NCI-H748 treated with DMSO at 0.1 percent for 48 hours (cell line): ENCODE results near the gene NUP62CL.
A peak's percentile ranks its signal among the peaks of the same experiment; 100 is the strongest.
"Not testable (repeated sequence)": the region's sequence is repeated elsewhere in the genome, so short reads cannot be mapped to it uniquely, and the experiment has no call there.

Experiments
- DNase-seq: peaks from one replicate; lab custom pipeline; 2025; lab: John Stamatoyannopoulos, UW

NUP62CL gene, protein sequence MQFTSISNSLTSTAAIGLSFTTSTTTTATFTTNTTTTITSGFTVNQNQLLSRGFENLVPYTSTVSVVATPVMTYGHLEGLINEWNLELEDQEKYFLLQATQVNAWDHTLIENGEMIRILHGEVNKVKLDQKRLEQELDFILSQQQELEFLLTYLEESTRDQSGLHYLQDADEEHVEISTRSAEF

DNA sequence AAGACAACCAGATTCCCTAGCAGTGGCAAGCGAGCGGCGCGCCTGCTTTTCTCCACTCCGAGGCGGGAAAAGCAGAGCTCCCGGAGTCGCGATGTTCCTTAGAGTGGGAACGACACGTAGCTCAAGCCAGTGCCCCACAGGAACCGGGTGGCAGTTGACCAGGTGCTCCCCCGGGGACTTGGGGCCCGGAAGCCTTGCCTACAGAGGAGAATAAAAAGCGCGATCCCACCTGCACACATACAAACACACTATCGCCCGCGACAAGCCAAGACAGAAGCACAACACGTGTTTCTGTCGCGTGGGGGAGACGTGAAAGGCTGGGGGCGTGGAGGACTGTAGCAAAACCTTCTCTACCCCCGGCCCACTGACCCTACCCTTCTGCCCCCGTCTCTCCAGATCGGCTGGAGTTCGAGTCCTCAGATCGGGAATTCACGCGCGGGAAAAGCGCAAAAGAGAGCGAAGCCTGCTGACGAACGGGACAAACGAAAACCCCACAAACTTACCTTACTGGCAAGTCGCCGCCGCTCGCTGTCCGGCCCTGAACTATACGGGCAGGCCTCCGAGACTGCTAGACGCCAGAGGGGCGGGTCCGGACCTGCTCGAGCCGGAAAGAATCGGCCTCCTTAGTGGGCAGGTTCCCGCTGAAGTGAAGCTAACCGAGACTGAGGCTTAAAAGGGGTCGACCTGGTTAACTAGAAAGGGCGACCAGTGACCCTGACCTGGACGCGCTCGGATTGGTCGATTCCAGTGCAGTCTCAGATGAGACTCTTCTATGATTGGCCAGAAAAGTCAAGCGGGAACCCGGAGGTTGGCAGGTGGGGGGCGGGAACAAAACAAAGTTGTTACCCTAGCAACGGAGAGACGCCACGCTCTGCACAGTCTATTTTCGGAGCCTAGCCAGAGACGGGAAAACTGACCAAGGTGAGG, at the start of gene NUP62CL, which contains the start of gene DNAAF6:
NUP62CL (minus strand) TSS at position 664 of the 927 bp plus-strand sequence. CDS start 31,287 bp downstream, outside the sequence.
DNAAF6 (plus strand) TSS at position 842 of the 927 bp plus-strand sequence. CDS start 6,265 bp downstream, outside the sequence.
- DNase-seq, result peak; percentile 79

DNA sequence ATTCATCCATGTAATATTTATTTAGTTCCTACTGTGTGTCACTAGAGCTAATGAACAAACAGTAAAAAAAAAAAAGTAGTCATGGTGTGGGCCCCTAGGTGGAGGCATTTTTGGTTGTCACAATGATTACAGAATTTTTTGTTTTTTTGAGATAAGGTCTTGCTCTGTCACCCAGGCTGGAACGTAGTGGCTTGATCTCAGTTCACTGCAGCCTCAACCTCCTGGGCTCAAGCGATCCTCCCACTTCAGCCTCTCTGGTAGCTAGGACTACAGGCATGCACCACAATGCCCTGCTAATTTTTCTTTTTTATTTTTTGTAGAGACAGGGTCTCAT, 22.2 kb upstream of the NUP62CL start:
- DNase-seq, result no peak

DNA sequence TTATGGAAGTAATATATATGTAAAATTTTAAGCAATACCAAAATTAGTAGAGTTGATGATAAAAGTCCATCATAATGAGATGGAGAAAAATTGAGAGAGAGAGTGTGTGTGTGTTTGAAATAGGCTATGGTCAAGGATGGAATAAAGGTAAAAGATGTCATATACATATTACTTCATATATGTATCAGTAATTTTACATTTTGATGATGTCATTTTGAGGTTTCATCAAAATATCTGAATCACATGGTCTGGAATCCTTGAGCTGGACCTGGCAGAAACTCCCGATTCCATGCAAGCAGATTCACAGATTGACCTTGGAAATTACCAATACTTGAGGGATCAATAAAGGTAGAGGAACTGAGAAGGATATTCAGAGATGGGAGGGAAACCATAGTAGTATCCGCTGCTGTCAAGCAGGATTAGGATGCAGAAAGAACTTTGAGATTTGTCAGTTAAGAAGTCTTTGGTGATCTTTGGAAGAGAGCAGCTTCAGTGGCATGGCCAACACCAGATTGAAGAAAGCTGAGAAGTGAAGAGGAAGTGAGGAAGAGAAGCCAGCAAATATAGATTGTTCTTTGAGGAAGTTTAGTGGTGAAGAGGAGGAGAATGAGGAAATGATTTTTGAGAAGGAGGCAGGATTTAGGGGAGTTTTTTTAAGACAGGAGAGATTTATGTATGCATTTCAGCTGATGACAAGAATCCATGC, 21.7 kb upstream of the NUP62CL start:
- DNase-seq, result no peak

DNA sequence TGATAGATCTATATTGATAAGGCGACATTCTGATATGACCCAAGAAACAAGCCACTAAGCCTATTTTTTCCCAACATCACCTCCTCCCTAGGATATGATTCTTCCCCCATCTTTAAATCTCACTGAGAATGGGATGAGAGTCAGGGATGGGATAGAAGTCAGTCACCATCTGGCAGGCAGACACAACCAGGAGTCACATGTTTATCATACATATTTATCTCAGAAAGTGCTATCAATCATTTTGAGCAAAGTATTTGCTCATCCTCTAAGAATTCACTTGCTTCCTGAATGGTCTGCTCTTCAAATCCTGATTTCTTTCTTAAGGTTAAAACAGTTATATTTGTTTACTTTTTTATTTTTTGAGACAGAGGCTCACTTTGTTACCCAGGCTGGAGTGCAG, 20.5 kb upstream of the NUP62CL start:
- DNase-seq, result no peak

DNA sequence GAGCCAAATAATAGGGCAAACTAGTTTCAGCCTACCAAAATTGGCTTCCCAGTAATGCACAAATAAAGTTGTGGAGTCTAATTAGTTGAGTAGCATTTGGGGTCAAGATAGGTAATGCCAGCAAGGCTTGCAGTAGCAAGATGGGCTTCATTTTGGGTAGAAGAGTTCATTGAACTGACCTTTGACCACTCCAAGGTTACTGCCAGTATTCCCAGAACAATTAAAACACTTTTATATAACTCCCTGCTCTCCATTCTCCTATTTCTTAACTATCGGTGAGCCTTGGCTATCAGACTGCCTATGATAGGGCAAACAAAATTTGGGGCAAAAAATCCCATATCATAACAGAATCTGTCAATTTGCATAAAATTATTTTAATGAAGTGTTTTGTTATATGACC, 7.2 kb upstream of the NUP62CL start:
- no peak for DNase-seq

DNA sequence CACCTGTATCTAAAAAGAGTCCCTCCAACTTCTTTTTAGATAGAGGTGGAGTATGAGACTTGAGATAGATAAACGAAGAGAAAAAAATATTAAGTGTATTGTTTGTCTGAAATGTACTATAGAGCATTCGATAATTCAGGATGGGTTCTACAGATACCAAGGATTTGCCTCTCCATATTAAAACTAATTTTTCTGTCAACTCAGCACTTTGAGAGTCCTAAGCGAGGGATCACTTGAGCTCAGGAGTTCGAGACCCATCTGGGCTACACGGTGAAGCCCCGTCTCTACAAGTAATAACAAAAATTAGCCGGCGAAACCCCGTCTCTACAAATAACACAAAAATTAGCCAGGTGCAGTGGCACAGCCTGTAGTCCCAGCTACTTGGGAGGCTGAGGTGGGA, 1.7 kb upstream of the NUP62CL start:
- DNase-seq, result no peak

DNA sequence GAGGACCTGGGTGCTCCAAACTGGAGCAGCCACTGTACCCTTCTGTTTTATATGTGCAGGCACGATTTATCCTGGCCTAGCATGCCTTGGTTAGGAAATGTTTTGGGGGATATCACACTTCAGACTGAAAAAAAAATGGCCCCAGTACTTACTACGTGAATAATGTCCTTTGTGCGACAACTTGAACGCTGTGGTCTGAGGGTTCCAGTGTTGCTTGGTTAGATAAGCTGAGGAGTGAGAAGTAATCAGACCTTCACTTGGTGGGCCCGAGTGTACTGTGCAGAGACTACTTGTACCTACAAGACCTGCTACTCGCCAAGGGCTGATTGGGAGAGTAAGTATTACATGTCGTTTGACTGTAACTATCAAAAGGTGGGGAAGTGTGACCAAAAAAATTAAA, 856 bp upstream of the NUP62CL start:
- DNase-seq, result no peak

DNA sequence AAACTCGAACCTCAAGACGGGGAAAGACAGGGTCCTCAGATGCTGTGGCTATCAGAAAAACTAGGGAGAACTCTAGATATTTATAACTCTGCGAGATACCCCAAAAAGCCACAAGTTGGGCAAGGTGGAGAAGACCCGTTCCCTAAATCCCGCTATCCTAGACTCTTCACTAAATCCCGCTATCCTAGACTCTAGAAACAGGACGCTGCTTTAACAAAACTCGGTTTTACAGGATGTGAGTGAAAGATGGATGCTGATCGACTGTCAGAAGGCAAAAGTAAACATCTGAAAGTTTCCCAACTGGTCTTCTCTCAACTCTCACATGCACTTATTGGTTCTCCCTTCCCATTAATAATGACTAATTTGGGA, 448 bp upstream of the NUP62CL start:
- DNase-seq, result peak; percentile 36

DNA sequence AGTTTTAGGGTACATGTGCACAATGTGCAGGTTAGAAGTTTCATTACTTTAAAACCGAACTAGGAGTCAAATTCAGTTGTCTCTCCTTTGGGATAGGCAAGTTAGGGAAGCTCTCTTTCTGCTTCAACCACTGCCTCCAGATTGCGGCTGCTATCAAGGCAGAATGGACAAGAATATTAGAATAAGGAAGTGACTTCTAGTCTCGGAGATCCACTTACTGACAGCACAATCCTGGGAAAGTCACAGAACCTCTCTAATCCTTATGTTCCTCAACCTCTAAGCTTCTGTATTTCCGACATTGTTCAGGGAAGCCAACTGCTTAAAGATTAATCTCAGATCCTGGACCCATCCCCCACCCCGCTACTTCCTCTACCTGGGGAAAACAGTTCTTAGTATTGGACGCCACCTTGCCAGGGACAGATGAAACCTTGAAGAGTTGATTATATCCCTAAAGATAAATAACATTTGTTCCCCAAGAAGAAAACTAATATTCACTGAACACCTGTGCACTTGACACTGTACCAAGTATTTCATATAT, 2.1 kb downstream of the NUP62CL start:
- DNase-seq, result no peak

DNA sequence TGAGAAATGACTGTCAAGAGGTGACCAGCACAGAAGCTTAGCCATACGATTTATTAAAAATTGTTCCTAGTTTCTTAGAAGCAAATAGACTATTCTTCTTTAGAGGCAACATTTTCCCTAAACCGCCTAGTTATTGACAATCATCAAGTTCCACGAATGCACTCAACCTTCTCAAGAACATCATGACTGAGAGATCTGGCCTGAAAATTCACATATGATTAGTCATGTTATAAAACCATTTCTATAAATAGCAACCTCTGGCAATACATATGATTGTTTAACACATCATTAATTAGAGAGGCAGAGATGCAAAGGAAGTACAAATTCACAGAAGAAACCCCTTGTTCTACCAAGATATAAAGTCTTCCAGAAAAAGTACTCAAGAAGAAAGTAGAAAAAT, 6.7 kb downstream of the NUP62CL start:
- no peak for DNase-seq

DNA sequence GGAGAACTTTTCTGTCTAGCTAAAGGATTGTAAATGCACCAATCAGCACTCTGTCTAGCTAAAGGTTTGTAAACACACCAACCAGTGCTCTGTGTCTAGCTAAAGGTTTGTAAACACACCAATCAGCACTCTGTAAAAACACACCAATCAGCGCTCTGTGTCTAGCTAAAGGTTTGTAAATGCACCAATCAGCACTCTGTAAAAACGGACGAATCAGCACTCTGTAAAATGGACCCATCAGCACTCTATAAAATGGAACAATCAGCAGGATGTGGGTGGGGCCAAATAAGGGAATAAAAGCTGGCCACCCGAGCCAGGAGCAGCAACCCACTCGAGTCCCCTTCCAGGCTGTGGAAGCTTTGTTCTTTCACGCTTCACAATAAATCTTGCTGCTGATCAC, 8.2 kb downstream of the NUP62CL start:
- not testable (repeated sequence) for DNase-seq

DNA sequence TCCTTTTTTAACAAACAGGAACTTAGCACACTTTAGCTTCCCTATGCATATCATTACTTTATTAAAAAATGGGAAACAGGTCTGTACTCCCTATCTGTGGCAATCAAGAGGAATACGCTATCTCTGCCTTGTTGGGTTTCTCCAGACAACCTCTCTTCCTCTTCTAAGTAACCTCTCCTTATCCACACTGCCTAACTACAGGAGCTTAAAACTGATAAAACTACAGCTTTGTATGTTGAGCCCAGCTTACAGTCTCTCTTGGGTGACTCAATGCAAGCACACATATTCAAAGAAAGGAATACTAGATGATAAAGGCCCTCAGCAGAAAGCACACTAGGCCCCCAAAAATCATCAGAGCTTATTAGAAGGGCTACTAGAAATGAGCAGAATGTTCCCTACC, 8.9 kb downstream of the NUP62CL start:
- DNase-seq, result no peak

DNA sequence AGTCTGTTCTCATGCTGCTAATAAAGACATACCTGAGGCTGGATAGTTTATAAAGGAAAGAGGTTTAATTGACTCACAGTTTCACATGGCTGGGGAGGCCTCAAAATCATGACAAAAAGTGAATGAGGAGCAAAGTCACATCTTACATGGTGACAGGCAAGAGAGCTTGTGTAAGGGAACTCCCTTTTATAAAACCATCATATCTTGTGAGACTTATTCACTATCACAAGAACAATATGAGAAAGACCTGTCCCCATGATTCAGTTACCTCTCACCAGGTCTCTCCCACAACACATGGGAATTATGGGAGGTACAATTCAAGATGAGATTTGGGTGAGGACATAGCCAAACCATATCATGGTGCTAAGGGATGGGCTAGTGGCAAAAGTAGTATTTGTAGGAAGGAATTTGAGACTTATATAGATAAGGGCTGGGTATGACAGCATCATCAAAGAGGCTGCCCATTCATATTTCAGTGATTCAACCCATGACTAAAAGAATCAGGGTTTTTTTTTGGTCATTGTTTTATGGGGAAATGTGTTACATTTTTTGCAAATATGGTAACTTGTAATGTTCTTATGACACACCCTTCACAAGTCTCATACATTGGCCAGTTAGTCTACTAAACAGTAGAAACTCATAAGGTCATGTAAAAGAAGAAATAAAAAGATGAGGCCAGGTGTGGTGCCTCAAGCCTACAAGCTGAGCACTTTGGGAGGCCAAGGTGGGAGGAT, 34.7 kb downstream of the NUP62CL start:
- DNase-seq, result no peak

DNA sequence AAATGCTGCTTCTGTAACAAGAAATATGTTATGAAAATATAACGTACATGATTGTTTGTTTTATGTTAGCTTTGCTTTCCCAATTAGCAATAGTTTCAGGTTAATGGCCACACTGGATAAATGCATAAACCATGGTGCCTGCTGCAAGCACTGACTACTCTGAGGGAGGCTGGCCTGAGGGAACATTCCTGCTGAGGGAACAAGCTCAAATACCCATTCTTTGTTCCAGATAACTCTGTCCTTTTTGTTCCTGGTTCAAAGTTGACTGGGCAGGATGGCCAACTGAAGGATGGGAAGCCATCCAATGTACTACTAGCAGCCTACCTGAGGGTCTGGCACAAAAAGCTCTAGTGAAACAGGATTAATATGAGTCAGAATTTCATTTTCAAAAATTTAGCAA, 37.5 kb downstream of the NUP62CL start:
- no peak for DNase-seq

DNA sequence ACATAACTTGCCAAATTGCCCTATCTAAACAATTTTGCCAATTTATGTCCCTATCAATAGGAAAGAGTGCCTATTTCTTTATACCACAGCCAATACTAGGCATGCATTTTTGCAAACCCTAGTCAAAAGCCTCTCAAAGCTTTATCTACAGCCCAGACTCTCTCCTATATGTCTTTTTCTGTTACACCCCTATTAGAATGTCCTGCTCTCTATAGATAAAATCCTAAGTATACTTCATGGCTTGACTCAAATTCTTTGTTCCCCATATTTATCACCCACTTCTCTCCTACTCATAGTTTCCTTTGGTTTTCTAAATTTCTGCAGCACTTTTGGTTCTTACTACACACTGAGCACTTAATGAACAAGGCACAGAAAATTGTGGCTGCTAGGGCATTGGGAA, 38.0 kb downstream of the NUP62CL start:
- no peak for DNase-seq

DNA sequence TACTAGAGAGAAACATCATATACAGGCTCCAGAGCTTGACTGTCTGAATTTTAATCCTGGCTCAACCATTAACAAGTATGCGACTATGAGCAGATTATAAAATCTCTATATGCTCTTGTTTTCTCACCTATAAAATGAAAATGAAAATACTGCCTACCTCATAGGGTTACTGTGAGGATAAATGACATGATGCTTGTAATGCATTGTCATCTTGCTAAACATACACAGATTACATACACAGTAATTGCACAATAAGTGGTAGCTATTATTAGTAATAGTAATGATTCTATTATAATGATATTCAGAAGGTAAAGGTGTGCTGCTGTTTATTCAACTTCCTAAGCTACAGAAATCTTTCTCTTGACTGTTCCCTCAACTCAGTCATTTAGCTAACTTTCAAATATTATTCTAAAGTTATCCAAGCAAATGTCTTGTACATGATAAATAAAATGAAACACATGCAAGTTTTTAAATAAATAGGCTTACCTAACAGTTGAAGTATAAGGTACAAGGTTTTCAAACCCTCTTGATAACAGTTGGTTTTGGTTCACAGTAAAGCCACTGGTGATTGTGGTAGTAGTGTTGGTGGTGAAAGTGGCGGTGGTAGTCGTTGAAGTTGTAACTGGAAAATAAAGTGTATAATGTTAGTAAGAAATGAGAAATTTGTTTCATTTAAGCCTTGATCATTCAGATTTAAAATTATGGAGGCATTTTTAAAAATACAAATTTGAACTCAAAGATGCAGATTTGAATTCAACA, 38.9 kb downstream of the NUP62CL start:
- no peak for DNase-seq

DNA sequence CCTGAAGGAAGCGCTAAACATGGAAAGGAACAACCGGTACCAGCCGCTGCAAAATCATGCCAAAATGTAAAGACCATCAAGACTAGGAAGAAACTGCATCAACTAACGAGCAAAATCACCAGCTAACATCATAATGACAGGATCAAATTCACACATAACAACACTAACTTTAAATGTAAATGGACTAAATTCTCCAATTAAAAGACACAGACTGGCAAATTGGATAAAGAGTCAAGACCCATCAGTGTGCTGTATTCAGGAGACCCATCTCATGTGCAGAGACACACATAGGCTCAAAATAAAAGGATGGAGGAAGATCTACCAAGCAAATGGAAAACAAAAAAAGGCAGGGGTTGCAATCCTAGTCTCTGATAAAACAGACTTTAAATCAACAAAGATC, 48.6 kb downstream of the NUP62CL start:
- not testable (repeated sequence) for DNase-seq

DNA sequence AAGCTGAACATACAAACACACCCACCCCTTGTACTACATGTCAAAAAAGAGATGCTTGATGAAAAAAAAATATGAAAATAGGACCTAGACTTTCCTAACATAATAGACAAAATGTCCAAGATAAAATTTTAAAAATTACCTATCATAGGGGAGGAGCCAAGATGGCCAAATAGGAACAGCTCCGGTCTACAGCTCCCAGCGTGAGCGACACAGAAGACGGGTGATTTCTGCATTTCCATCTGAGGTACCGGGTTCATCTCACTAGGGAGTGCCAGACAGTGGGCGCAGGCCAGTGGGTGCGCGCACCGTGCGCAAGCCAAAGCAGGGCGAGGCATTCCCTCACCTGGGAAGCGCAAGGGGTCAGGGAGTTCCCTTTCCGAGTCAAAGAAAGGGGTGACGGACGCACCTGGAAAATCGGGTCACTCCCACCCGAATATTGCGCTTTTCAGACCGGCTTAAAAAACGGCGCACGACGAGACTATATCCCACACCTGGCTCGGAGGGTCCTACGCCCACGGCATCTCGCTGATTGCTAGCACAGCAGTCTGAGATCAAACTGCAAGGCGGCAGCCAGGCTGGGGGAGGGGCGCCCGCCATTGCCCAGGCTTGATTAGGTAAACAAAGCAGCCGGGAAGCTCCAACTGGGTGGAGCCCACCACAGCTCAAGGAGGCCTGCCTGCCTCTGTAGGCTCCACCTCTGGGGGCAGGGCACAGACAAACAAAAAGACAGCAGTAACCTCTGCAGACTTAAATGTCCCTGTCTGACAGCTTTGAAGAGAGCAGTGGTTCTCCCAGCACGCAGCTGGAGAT, 50.4 kb downstream of the NUP62CL start:
- DNase-seq, result not testable (repeated sequence)

DNA sequence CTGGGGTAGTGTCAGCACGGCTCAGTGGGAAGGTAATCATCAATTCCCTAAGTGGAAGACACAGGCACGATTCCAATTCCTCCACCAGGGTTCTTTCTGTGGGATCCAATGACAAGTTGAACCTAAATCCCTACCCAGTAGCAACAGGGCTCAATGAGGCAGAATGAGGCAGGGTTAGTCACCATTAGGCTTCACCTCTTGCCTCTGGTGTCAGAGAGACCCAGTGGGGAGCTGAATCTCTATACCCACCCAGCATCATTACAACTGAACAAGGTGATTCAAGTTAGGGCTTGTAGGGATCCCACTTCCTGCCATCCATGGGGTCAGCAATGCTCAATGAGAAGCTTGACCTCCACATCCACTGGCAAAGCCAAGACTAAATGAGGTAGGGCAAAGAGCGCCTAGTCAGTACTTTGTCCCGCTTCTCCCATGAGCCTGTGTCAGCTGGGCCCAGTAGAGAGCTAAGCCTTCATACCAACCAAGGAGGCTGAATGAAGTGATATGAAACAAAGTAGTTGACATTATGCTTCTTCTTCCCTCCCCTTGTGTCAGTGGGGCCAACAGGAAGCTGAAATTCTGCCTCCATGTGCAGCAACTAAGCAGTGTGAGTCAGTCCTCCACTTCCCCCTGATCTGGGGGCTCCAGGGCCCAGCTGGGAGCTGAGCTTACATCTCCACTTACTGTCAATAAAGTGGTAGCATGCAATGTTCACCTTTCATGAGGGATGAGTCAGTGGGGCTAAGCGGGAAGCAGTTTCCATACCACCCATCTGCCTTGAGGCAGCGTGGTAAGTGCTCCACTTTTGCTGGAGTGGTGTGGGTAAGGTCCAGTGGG, 51.2 kb downstream of the NUP62CL start:
- no peak for DNase-seq
